Hippocampal formation (tissue), 2 donors: Measurements from ENCODE around the gene MRPL21.
"Not testable (repeated sequence)": the region's sequence is repeated elsewhere in the genome, so short reads cannot be mapped to it uniquely, and the experiment has no call there.

Experiments used
- DNase-seq, 2 donors: peaks; one replicate each; lab custom pipeline; 2025; lab: John Stamatoyannopoulos, UW

MRPL21 gene

GRCh38 chr11:68911731-68912130 is 8.1 kb upstream of the MRPL21 start:
- no peak for DNase-seq

GRCh38 chr11:68910965-68911364 is 7.3 kb upstream of the MRPL21 start:
- DNase-seq: no peak

DNA sequence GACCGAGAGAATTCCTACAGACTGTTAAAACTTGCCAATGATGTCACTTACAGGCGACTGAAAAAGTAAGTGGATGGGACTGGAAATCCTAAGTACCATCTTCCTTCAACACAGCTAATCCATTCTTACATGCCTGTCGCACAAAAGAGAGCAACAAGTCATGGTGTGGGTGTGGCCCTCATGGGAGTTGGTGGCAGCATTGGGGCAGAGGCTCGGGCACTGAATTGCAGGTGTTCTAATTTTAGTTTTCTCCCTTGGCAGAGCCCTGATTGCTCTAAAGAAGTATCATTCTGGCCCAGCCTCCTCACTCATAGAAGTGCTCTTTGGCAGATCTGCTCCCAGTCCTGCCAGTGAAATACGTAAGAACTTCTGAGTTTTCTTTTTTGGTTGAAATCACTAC is 4.6 kb upstream of the MRPL21 start:
- DNase-seq: no peak

GRCh38 chr11:68905421-68906360 is 2.1 kb upstream of the MRPL21 start:
- DNase-seq: no peak

- DNase-seq: peak in 1 of 2 donors; percentile 10
Observed at GRCh38 chr11:68904248-68904847, 716 bp upstream of the MRPL21 start.

GRCh38 chr11:68900835-68901381 is 2.7 kb downstream of the MRPL21 start:
- no peak for DNase-seq

DNA sequence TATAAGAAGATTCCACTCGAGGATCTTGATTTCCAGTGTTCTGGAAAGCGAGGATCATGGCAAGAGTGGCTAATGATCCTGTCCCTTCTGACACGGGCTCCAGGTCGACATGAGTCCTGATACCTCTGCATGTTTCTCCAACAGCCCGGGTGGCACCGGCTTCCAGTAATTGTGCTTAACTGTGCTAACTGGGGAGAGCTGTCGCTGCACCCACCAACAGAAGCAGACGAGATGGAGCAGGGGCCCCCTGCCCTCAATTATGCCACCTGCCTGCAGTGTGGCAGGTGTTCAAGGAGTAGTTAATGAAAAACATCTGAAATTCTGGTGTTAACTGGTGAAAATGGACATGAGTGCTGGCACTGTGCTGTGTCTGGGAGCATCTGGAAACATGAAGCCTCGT is 6.2 kb downstream of the MRPL21 start:
- no peak for DNase-seq

- no peak for DNase-seq
Observed at GRCh38 chr11:68896171-68896959, 7.3 kb downstream of the MRPL21 start.

DNA sequence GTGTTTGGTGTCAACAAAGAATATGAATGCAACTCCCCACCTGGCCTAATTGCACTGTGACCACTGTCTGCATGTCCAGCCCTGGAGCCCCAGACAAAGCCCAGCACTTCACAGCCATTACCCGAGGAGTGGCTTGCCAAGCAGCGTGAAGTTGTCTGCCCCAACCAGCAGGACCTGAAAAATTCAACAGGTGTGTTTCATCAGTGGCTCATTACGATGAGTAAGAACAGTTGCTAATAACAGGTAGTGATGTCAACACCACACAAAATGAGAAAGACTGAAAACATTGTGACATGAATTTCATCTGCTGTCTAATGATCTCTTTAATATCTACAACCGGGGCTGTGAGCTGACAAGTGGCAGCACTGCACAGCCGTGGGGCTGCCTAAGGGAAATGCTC is 10.3 kb downstream of the MRPL21 start:
- DNase-seq: no peak

DNA sequence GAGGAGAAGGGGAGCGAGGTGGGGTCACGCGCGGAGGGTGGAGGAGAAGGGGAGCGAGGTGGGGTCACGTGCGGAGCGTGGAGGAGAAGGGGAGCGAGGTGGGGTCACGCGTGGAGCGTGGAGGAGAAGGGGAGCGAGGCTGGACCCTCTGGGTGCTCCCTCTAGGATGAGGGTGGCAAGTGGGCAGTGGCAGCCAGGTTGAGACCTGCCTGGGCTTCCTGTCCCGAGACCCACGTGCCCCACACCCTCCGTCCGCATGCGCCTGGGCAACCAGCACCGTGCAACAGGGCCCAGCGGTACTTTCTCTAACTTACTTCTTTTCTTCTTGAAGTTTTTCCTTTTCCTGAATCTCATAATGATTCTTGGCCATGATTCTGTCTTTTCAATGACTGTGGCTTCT is 11.1 kb downstream of the MRPL21 start:
- DNase-seq: no peak

- DNase-seq: no peak
Observed at GRCh38 chr11:68891351-68891948, 12.2 kb downstream of the MRPL21 start.

DNA sequence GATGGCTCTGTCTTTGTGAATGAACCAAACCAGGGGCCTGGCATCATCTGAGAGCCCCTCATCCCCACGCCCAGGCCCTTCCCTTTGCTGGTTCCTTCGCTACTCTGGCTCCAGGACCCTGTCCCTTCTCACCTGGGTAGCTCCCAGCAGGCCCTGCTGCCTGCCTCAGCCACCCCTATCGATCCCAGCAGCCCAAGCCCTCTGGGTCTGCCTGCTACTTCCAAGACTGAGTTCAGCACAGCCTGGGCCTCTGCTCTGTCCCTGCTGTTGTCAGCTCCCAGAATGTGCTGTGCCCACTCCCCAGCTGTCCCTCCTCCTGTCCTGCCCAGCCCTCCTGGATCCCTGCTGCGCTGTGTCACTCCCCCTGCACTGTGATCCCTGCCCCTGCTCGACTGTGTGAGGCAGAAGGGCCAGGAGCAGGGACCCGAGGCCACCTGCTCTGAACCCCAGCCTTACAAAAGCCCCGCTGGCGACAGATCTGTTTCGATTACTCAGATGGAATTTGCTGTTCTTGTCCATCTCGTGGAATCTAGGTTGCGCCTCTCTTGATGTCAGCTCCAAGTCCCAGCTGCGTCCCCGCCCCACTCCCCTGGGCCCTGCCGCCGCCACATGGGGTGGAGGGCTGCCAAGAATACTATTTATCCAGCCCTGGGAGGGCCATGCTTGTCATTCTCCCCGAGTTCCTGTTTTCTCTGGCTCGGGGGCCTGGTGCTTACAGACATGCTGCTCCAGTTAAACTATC is 13.0 kb downstream of the MRPL21 start:
- DNase-seq: peak in 1 of 2 donors; percentile 15

DNA sequence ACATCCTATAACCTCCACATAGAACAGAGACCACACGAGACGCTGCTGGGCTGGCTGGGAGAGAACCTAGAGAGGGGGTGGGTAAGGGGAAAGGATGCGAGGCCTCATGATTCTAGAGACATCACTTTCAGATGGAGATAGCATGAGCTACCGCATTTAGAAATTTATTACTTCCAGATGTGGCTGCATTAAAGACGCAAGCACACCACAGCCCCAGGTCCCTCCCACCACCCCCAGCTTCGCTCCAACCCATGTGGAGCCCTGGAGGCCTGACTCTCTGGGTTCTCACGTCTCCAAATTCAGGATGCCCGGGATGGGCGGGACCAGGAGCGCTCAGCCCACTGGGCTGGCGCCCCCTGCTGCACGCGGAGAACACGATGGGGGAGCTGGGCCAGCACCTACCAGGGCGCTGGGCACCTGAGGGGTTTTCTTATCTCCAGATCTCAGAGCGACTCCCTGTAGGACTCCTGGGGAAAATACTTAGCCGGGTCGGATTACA is 13.6 kb downstream of the MRPL21 start:
- DNase-seq: no peak

- DNase-seq: not testable (repeated sequence)
Observed at GRCh38 chr11:68884827-68885226, 18.8 kb downstream of the MRPL21 start.

GRCh38 chr11:68882391-68882790 is 21.2 kb downstream of the MRPL21 start:
- DNase-seq: no peak

DNA sequence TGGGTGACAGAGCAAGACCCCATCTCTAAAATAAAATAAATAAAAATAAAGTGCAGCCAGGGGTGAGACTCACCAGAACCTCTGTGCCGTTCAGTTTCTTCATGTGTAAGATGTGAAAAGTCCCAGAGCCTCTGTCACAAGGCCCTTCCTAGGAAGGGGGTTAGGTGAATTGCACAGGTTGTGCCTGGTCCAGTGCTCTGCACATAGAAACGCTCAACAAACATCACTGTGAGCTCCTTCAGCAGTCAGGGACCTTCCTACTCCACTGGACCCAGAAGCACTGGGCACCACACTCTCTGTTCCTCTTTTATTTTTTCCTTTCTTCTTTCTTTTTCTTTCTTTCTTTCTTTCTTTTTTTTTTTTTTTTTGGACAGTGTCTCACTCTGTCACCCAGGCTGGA is 22.3 kb downstream of the MRPL21 start:
- DNase-seq: no peak

DNA sequence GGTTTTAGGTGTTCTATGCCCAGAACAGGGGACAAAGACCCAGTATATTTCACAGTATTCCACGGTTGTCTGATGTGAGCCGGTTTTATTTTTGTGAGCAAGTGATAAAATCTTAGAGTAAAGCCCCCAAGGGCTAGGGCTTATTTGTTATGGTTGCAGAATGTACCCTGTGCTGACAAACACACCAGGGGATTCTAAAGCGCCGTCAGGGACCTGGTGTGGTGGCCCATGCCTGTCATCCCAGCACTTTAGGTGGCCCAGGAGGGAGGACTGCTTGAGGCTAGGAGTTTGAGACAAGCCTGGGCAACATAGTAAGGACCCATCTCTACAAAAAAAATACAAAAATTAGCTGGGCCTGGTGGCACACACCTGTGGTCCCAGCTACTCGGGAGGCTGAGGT is 22.8 kb downstream of the MRPL21 start:
- DNase-seq: no peak

GRCh38 chr11:68878022-68878421 is 25.6 kb downstream of the MRPL21 start:
- no peak for DNase-seq

DNA sequence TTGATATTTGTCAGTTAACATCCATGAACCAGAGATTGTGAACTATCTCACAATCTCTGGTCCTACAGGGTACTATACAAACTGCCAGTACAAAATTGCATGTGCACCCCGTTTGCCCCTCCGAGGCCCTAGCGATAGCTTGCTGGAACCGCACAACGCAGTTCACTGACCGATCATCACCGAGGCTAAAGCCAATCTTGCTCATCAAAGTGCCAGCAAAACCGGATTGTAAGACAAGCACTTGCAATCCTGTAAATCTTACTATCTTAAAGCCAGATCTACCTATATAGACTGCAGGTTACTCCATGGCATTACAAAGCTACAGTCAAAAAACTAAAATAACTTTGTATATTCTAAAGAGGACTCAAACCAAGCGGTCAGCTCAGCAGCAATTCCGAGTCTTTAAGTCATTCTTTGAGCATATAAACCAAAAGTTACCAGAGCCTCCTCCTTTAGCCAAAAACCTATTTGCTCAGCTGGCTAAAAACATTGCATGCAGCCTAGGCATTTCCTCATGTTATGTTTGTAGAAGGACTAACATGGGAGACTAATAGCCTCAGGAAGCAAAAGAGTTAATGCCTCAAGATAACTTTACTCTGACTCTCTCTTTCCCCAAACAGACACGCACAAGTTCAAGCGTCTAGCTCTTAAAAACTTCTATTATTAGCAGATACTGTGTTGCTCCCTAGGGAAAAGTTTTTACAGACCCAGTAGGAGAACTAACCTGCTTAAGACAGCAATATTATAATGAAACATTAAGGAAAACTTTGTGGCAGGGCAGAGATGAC is 31.2 kb downstream of the MRPL21 start:
- no peak for DNase-seq

GRCh38 chr11:68870470-68870869 is 33.2 kb downstream of the MRPL21 start:
- no peak for DNase-seq
